Astrocyte of the spinal cord (primary cell): ENCODE data around the gene CCDC71L.
"Not testable (repeated sequence)": the region's sequence is repeated elsewhere in the genome, so short reads cannot be mapped to it uniquely, and the experiment has no call there.

ENCODE experiments used
- DNase-seq: peaks from one replicate; pipeline ENCODE4 v3.0.0; 2011; ENCODE audit warnings: low read depth, low spot score
- H3K4me3 ChIP-seq: 2 replicates; pipeline ENCODE4 v1.5.1; 2011; ENCODE audit warnings: low read depth, mild to moderate bottlenecking, low read length, moderate library complexity
- CTCF ChIP-seq: IDR thresholded peaks from 2 replicates; pipeline ENCODE4 v1.5.1; 2012; ENCODE audit warnings: low read depth, mild to moderate bottlenecking, low read length, inconsistent platforms
- in situ Hi-C: cut with HindIII; loops from 2 replicates; pipeline ENCODE4 v1.10.0; 2017; ENCODE audit warnings: low sequenced_read_pairs

The CCDC71L gene

DNA sequence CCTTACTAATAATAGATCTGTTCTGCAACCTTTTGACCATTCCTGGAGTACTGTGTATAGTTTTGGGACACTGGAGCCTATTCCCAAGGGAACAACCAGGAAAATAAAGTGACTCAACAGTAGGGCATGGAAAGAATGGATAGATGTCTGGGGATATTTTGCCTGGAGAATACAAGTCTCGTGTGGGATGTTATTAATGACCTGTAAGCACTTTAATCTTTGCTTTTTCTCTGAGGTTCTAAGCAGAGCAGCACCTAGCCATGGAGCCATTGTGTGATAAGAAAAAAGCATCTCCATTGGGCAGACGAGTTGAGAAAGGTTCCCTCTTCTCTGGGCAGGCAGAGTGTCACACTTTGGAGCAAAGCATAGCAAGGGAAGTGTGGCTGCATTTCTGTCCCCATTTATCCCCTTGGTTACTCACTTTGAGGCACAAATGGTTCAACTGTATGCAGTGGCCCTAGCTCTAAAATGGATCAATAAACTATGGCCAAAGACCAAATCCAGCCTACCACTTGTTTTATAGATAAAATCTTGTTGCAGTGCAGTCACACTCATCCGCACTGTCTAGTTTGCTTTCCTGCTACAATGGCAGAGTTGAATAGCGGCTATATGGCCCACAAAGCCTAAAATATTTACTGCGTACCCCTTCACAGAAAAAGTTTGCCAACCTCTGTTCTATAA, 21.0 kb upstream of the CCDC71L start:
- no peak overlapping the region for H3K4me3 ChIP-seq
- in situ Hi-C loops = no loop called here
- TF ChIP-seq CTCF = no peak
- peak; percentile 31 for DNase-seq

- H3K4me3 ChIP-seq = no peak overlapping the region
- no peak for DNase-seq
- no peak for TF ChIP-seq CTCF
- in situ Hi-C loops = no loop called here
Observed at GRCh38 chr7:106679153-106679931, 18.4 kb upstream of the CCDC71L start.

- no peak for DNase-seq
- in situ Hi-C loops = no loop called here
- TF ChIP-seq CTCF = no peak
- H3K4me3 ChIP-seq = no peak overlapping the region
Observed at GRCh38 chr7:106678795-106679152, 17.8 kb upstream of the CCDC71L start.

GRCh38 chr7:106676506-106676905, 15.5 kb upstream of the CCDC71L start:
- DNase-seq, H3K4me3 ChIP-seq, in situ Hi-C loops: not testable (repeated sequence)

DNA sequence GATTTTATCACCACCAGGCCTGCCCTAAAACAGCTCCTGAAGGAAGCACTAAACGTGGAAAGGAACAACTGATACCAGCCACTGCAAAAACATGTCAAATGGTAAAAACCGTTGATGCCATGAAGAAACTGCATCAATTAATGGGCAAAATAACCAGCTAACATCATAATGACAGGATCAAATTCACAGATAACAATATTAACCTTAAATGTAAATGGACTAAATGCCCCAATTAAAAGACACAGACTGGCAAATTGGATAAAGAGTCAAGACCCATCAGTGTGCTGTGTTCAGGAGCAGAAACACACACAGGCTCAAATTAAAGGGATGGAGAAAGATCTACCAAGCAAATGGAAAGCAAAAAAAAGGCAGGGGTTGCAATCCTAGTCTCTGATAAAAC, 12.7 kb upstream of the CCDC71L start:
- DNase-seq, H3K4me3 ChIP-seq, in situ Hi-C loops: not testable (repeated sequence)

DNA sequence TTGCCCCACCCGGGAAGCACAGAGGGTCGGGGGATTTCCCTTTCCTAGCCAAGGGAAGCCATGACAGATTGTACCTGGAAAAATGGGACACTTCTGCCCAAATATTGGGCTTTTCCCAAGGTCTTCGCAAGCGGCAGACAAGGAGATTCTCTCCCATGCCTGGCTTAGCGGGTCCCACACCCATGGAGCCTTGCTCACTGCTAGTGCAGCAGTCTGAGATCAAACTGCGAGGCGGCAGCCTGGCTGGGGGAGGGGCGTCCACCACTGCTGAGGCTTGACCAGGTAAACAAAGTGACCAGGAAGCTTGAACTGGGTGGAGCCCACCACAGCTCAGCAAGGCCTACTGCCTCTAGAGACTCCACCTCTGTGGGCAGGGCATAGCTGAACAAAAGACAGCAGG, 11.0 kb upstream of the CCDC71L start:
- DNase-seq, H3K4me3 ChIP-seq, in situ Hi-C loops: not testable (repeated sequence)

DNA sequence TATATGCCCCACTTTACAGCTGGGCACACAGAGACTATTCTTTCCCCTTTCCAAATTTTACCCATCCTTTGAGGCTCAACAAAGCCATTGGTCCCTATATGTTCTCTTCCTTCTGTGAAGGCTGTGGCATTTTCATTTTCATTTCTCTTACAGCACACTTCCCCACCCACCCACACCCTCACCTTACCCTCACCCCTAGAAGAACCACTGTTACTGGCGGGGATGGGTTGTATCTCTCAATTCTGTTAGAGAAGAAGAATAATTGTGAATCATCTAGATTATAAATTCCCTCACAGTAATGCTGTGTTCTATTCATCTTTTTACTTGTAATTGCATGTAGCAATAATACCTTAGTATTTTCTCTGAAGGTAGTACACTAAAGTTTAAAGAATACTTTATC, 10.2 kb upstream of the CCDC71L start:
- TF ChIP-seq CTCF = no peak
- in situ Hi-C loops = no loop called here
- DNase-seq = no peak
- no peak overlapping the region for H3K4me3 ChIP-seq

GRCh38 chr7:106668861-106669524, 8.0 kb upstream of the CCDC71L start:
- in situ Hi-C loops = no loop called here
- no peak for TF ChIP-seq CTCF
- DNase-seq = no peak
- no peak overlapping the region for H3K4me3 ChIP-seq
